ENCODE measurements around the gene SLC39A12.
"Not testable (repeated sequence)": the region's sequence is repeated elsewhere in the genome, so short reads cannot be mapped to it uniquely, and the experiment has no call there.

Gene SLC39A12

GRCh38 chr10:17943033-17943745 is 8.5 kb upstream of the SLC39A12 start:
- no peak for TF ChIP-seq CTCF (IDR thresholded peaks at IDR 0.05; ENCODE audit: low read depth, low read length, missing control alignments)
- DNase-seq (ENCODE audit: low read depth): no peak
- no peak overlapping the region for H3K4me3 ChIP-seq (ENCODE audit: low read depth, low read length)

- not testable (repeated sequence) for H3K4me3 ChIP-seq (ENCODE audit: low read depth, low read length); DNase-seq (ENCODE audit: low read depth)
Measured at GRCh38 chr10:17950269-17950668, 1.4 kb upstream of the SLC39A12 start.

GRCh38 chr10:17950726-17951125 is 992 bp upstream of the SLC39A12 start:
- no peak for TF ChIP-seq CTCF (IDR thresholded peaks at IDR 0.05; ENCODE audit: low read depth, low read length, missing control alignments)
- no peak overlapping the region for H3K4me3 ChIP-seq (ENCODE audit: low read depth, low read length)
- no peak for DNase-seq (ENCODE audit: low read depth)

- not testable (repeated sequence) for H3K4me3 ChIP-seq (ENCODE audit: low read depth, low read length); DNase-seq (ENCODE audit: low read depth)
Measured at GRCh38 chr10:17954372-17954771, 2.7 kb downstream of the SLC39A12 start.

GRCh38 chr10:17954861-17955260 is 3.1 kb downstream of the SLC39A12 start:
- no peak overlapping the region for H3K4me3 ChIP-seq (ENCODE audit: low read depth, low read length)
- DNase-seq (ENCODE audit: low read depth): no peak
- no peak for TF ChIP-seq CTCF (IDR thresholded peaks at IDR 0.05; ENCODE audit: low read depth, low read length, missing control alignments)

- H3K4me3 ChIP-seq (ENCODE audit: low read depth, low read length): no peak overlapping the region
- no peak for TF ChIP-seq CTCF (IDR thresholded peaks at IDR 0.05; ENCODE audit: low read depth, low read length, missing control alignments)
- DNase-seq (ENCODE audit: low read depth): no peak
Measured at GRCh38 chr10:17958049-17958448, 6.3 kb downstream of the SLC39A12 start.

- no peak overlapping the region for H3K4me3 ChIP-seq (ENCODE audit: low read depth, low read length)
- DNase-seq (ENCODE audit: low read depth): no peak
- no peak for TF ChIP-seq CTCF (IDR thresholded peaks at IDR 0.05; ENCODE audit: low read depth, low read length, missing control alignments)
Measured at GRCh38 chr10:17959870-17960269, 8.2 kb downstream of the SLC39A12 start.

- H3K4me3 ChIP-seq (ENCODE audit: low read depth, low read length): no peak overlapping the region
- no peak for TF ChIP-seq CTCF (IDR thresholded peaks at IDR 0.05; ENCODE audit: low read depth, low read length, missing control alignments)
- DNase-seq (ENCODE audit: low read depth): no peak
Measured at GRCh38 chr10:17961551-17962422, 10.1 kb downstream of the SLC39A12 start.
